Heart right ventricle (tissue), 16 donors: ENCODE measurements around the gene TPM4. TPM values are rescaled to one million over a fixed set of nuclear protein-coding genes. Genes with fewer than 3 reads are reported as not detected.

Experiments used
- ATAC-seq, 8 donors: fragments of 200-7000 bp; cut with Tn5 transposase; one replicate each; pipeline ENCODE4 v1.9.1; 2020; ENCODE audit warnings: mild to moderate bottlenecking in 8 of 8, moderate library complexity in 8 of 8, moderate number of reproducible peaks in 1 of 8
- DNase-seq, 2 donors: peaks; one replicate each; pipeline ENCODE4 v3.0.0-alpha.2; 2020
- H3K27ac ChIP-seq, 10 donors: fragments of 200-600 bp; sonication (generic) in 2 of 10; one replicate each; pipeline versions ENCODE4 v1.5.0 to v1.8.0; 2020 to 2022; ENCODE audit warnings: mild to moderate bottlenecking in 3 of 10
- H3K27me3 ChIP-seq, 7 donors: fragments of 200-600 bp; one replicate each; pipeline ENCODE4 v1.8.0; 2021 to 2022; ENCODE audit warnings: mild to moderate bottlenecking in 2 of 7
- H3K36me3 ChIP-seq, 9 donors: fragments of 200-600 bp; sonication (generic) in 1 of 9; one replicate each; pipeline versions ENCODE4 v1.5.0 to v1.8.0; 2020 to 2022; ENCODE audit warnings: mild to moderate bottlenecking in 2 of 9
- H3K4me1 ChIP-seq, 9 donors: fragments of 200-600 bp; sonication (generic) in 1 of 9; one replicate each; pipeline versions ENCODE4 v1.5.0 to v1.8.0; 2020 to 2022; ENCODE audit warnings: mild to moderate bottlenecking in 4 of 9
- H3K4me3 ChIP-seq, 10 donors: fragments of 200-600 bp; sonication (generic) in 2 of 10; one replicate each; pipeline versions ENCODE4 v1.5.0 to v1.8.0; 2020 to 2022; ENCODE audit warnings: mild to moderate bottlenecking in 7 of 10, moderate library complexity in 2 of 10
- H3K9me3 ChIP-seq, 11 donors: fragments of 200-600 bp in 10 of 11; sonication (generic) in 2 of 11; one replicate each; pipeline versions ENCODE4 v1.5.0 to v1.8.0; 2013 to 2022; ENCODE audit warnings: mild to moderate bottlenecking in 2 of 11, control low read depth in 1 of 11, moderate library complexity in 1 of 11
- WGBS, 2 donors: extraction: QIAGEN DNeasy Blood & Tissue Kit; methylation state at CpG; one replicate each; pipeline ENCODE4 v1.1.7; 2013; ENCODE audit warnings: inconsistent platforms in 1 of 2; 5-methylcytosine and 5-hydroxymethylcytosine counted together
- intact Hi-C, 10 donors: fragments of 100-400 bp; cut with DNase I; formaldehyde crosslinking; loops; one replicate each; pipeline versions ENCODE4 v1.11.1 to v1.14.2; 2022
- polyA plus RNA-seq, 2 donors: library from polyadenylated mRNA; stranded (reverse); fragments of 200-250 nt; gene quantifications; one replicate each; pipeline ENCODE4 v1.2.3, GENCODE V29; 2013
- total RNA-seq, 10 donors: library from RNA; stranded (reverse); fragmentation: NEBNext Ultra II Directional in 3 of 10; extraction: Animal tissue kit (Norgen Biotek cat#: 25700) in 3 of 10; gene quantifications; one replicate each; pipeline versions ENCODE4 v1.2.1 to v1.2.4, GENCODE V29; 2021 to 2023
- TF ChIP-seq, protein P1 (sequence below), 9 donors: fragments of 200-600 bp; sonication (generic) in 2 of 9; IDR thresholded peaks; one replicate each; pipeline versions ENCODE4 v1.5.0 to v1.8.0; 2021 to 2022; ENCODE audit warnings: antibody characterized with exemption in 9 of 9, mild to moderate bottlenecking in 5 of 9, moderate library complexity in 1 of 9
- donor health status: Arrhythmogenic right ventricular cardiomyopathy.
- donor health status: ischemic (EF 13 %, LVEDD 7.1; RV severe dilation, severe dysfunction).
- donor health status: healthy with polysubstance abuse.
- donor health status: DM: no; HTN: yes; CAD: no.
- donor health status: DM: no; HTN: no; CAD: no.
- donor health status: ischemic (EF 25% LVEDD 6.9; RV normal size, moderate dysfunction).
- donor health status: ischemic (EF 25% LVEDD 5.7; RV mildly dilated, moderate dysfunction).
- donor health status: healthy.
- donor health status: DM: yes; HTN: yes; CAD: no.
- donor health status: Ischemic cardiomyopathy.
- donor health status: ischemic (EF 35%, LVEDD 5.7; RV mildly dilated, moderate dysfunction).
- donor health status: nonischemic (EF 11% LVEDD 7.7; RV severe dilation, severe dysfunction).
- donor health status: DM: yes; HTN: yes; CAD: no.
- donor health status: PGD.
- donor health status: ischemic (EF 29% LVEDD 5.4; RV normal size, mild dysfunction).
- donor health status: nonischemic (EF 23%, LVEDD 6.1; RV moderate dilation, normal function).

Gene TPM4
- total and polyA plus RNA-seq, 12 donors: 52.0 to 231 (median 76.6) TPM

DNA sequence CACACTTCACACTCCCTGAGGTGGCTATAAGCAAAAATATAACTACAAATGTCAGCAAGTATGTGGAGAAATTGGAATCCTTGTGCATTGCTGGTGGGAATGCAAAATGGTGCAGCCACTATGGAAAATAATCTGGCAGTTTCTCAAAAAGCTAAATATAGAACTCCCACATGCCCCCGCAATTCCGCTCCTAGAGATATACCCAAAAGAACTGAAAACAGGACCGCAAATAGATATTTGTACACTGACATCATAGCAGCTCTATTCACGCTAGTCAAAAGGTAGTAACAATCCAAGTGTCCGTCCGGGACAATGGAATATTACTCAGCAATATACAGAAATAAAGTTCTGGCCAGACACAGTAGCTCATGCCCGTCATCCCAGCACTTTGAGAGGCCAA lies 31.5 kb upstream of the TPM4 start:
- peaks cover 0 to 6% (median 0%) of the 10 kb centered on the region in 11 donors for H3K9me3 ChIP-seq
- H3K27me3 ChIP-seq: peaks cover 0 to 3% (median 0%) of the 10 kb centered on the region in 7 donors
- WGBS, 2 donors: 71 to 77% methylated on average over 7 of the region's 7 CpGs
- H3K36me3 ChIP-seq: no peaks in the 10 kb centered on the region
- intact Hi-C loops: loop anchor here in 7 of 10 donors (5.0 to 10.0 kb wide), 5 partner anchors 63 to 420 kb away; partner anchors contain the start of gene RAB8A (in 4 of the 7)
- ATAC-seq: no peak
- H3K27ac ChIP-seq: no peak overlapping the region
- DNase-seq: no peak
- H3K4me1 ChIP-seq: peaks cover 0 to 17% (median 10%) of the 10 kb centered on the region in 9 donors
- TF ChIP-seq, protein P1, sequence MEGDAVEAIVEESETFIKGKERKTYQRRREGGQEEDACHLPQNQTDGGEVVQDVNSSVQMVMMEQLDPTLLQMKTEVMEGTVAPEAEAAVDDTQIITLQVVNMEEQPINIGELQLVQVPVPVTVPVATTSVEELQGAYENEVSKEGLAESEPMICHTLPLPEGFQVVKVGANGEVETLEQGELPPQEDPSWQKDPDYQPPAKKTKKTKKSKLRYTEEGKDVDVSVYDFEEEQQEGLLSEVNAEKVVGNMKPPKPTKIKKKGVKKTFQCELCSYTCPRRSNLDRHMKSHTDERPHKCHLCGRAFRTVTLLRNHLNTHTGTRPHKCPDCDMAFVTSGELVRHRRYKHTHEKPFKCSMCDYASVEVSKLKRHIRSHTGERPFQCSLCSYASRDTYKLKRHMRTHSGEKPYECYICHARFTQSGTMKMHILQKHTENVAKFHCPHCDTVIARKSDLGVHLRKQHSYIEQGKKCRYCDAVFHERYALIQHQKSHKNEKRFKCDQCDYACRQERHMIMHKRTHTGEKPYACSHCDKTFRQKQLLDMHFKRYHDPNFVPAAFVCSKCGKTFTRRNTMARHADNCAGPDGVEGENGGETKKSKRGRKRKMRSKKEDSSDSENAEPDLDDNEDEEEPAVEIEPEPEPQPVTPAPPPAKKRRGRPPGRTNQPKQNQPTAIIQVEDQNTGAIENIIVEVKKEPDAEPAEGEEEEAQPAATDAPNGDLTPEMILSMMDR (IDR thresholded peaks at IDR 0.05): no peak
- H3K4me3 ChIP-seq: no peak overlapping the region

DNA sequence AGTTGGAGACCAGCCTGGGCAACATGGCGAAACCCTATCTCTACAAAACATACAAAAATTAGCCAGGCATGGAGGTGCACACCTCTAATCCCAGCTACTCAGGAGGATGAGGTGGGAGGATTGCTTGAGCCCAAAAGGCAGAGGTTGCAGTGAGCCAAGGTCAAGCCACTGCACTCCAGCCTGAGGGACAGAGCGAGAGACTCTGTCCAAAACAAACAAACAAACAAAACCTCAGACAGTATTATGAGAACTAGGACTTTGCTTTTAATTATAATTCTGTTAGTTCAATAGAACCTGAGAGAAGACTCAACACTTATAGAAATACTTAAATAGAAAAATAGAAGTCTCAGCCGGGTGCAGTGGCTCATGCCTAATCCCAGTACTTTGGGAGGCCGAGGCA lies 31.1 kb upstream of the TPM4 start:
- 80 to 84% methylated on average over 4 of the region's 4 CpGs for WGBS, 2 donors
- DNase-seq (no peak), ATAC-seq (no peak)
- Histone ChIP-seq H3K9me3 (peaks cover 0 to 6% (median 0%) of the 10 kb centered on the region in 11 donors), H3K4me3 (no peak overlapping the region), H3K27me3 (peaks cover 0 to 3% (median 0%) of the 10 kb centered on the region in 7 donors), H3K4me1 (peaks cover 0 to 17% (median 10%) of the 10 kb centered on the region in 9 donors), H3K36me3 (no peaks in the 10 kb centered on the region), H3K27ac (no peak overlapping the region)
- TF ChIP-seq, protein P1 (IDR thresholded peaks at IDR 0.05): no peak
- intact Hi-C loops: loop anchor here in 1 of 10 donors (10.0 kb wide), 1 partner anchor 420 kb away; no protein-coding TSS in a partner anchor

DNA sequence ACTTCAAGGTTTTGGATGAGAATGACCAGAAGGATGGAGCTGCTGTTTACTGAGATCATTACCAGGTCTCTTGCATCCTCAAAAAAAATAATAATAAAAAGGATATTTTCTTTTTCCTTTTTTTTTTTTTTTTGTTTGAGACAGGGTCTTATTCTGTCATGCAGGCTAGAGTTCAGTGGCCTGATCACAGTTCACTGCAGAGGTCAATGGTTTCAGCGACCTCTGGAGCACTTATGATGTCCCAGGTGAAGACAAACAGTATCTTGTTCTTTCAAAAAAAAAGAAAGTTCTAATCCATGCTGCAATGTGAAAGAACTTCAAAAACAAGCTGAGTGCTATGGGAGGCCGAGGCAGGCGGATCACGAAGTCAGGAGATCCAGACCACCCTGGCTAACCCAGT lies 30.4 kb upstream of the TPM4 start:
- H3K9me3 ChIP-seq: peaks cover 0 to 6% (median 0%) of the 10 kb centered on the region in 11 donors
- peaks cover 0 to 10% (median 8%) of the 10 kb centered on the region in 9 donors for H3K4me1 ChIP-seq
- WGBS, 2 donors: 84 to 87% methylated on average over 4 of the region's 4 CpGs
- intact Hi-C loops: loop anchor here in 1 of 10 donors (10.0 kb wide), 1 partner anchor 421 kb away; no protein-coding TSS in a partner anchor
- H3K27ac ChIP-seq: no peak overlapping the region
- H3K4me3 ChIP-seq: no peak overlapping the region
- H3K36me3 ChIP-seq: no peaks in the 10 kb centered on the region
- DNase-seq (no peak), ATAC-seq (no peak)
- H3K27me3 ChIP-seq: peaks cover 0 to 6% (median 0%) of the 10 kb centered on the region in 7 donors
- TF ChIP-seq, protein P1 (IDR thresholded peaks at IDR 0.05): no peak

DNA sequence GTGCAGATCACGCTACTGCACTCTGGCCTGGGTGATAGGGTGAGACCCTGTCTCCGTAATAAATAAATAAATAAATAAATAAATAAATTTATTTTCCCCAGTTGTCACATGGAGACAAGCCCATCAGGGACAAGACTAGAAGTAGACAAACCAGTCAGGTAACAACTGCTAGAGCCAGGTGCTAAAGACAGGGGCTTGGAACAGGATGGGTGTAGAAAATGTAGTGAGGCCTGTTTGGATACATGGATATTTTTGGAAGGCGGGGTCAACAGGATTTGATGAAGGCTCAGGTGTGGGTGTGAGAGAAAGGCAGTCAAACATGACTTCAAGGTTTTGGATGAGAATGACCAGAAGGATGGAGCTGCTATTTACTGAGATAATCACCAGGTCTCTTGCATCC lies 27.7 kb upstream of the TPM4 start:
- intact Hi-C loops: loop anchor here in 1 of 10 donors (10.0 kb wide), 1 partner anchor 424 kb away; no protein-coding TSS in a partner anchor
- DNase-seq (no peak), ATAC-seq (no peak)
- Histone ChIP-seq H3K36me3 (no peaks in the 10 kb centered on the region), H3K27ac (no peak overlapping the region), H3K27me3 (peaks cover 0 to 9% (median 0%) of the 10 kb centered on the region in 7 donors), H3K9me3 (peaks cover 0 to 6% (median 0%) of the 10 kb centered on the region in 11 donors), H3K4me1 (no peaks in the 10 kb centered on the region), H3K4me3 (no peak overlapping the region)
- WGBS, 2 donors: 79 to 85% methylated on average over 3 of the region's 3 CpGs
- TF ChIP-seq, protein P1 (IDR thresholded peaks at IDR 0.05): no peak
